SU-DHL-6 (cell line): ENCODE results near the gene PLD1.

Experiments used
- H2AFZ ChIP-seq: fragments of 200-600 bp; sonication (generic); 2 replicates; pipeline ENCODE4 v1.6.1; 2014; ENCODE audit warnings: low read depth, mild to moderate bottlenecking, moderate library complexity, mixed read lengths, antibody characterized with exemption, low read length; ENCODE audit not compliant: severe bottlenecking
- H3F3A ChIP-seq: fragments of 200-600 bp; shearing (Covaris generic); 2 replicates; pipeline ENCODE4 v1.6.0; 2016; ENCODE audit warnings: antibody characterized with exemption, mild to moderate bottlenecking; ENCODE audit not compliant: insufficient read depth
- H3K27ac ChIP-seq: fragments of 200-600 bp; sonication (generic); 2 replicates; pipeline ENCODE4 v1.5.1; 2016; ENCODE audit warnings: low read depth, mild to moderate bottlenecking, low read length, moderate library complexity, mixed read lengths
- H3K27me3 ChIP-seq: fragments of 200-600 bp; sonication (generic), shearing (Covaris generic); 2 replicates; pipeline ENCODE4 v1.6.0; 2014; ENCODE audit warnings: mild to moderate bottlenecking, low read length
- H3K36me3 ChIP-seq: fragments of 200-600 bp; sonication (generic); 2 replicates; pipeline ENCODE4 v1.6.1; 2014; ENCODE audit warnings: mild to moderate bottlenecking, low read length, mixed read lengths
- H3K4me2 ChIP-seq: fragments of 300-600, 200-600 bp; shearing (Covaris generic), sonication (generic); 2 replicates; pipeline ENCODE4 v1.6.0; 2014; ENCODE audit warnings: low read length, low read depth, mild to moderate bottlenecking; ENCODE audit not compliant: poor library complexity, severe bottlenecking
- H3K4me3 ChIP-seq: fragments of 200-600 bp; sonication (generic); 2 replicates; pipeline ENCODE4 v1.5.1; 2014; ENCODE audit warnings: antibody characterized with exemption, low read length, mild to moderate bottlenecking, mixed read lengths; ENCODE audit not compliant: insufficient read depth, poor library complexity, severe bottlenecking
- H3K79me2 ChIP-seq: fragments of 200-600 bp; sonication (generic); 2 replicates; pipeline ENCODE4 v1.6.1; 2014; ENCODE audit warnings: mild to moderate bottlenecking, low read length, moderate library complexity; ENCODE audit not compliant: insufficient read depth
- H3K9ac ChIP-seq: fragments of 200-600 bp; sonication (generic); 2 replicates; pipeline ENCODE4 v1.7.0; 2014; ENCODE audit warnings: mild to moderate bottlenecking, low read length
- H3K9me2 ChIP-seq: fragments of 200-600 bp; sonication (generic); replicated peaks from 2 replicates; pipeline ENCODE4 v1.6.1; 2014; ENCODE audit warnings: low read length; ENCODE audit not compliant: insufficient read depth
- H3K9me3 ChIP-seq: fragments of 200-600 bp; sonication (generic); 2 replicates; pipeline ENCODE4 v1.6.1; 2014; ENCODE audit warnings: low read length, mixed read lengths; ENCODE audit not compliant: insufficient read depth
- H4K20me1 ChIP-seq: fragments of 200-600 bp; sonication (generic); 2 replicates; pipeline ENCODE4 v1.6.1; 2014; ENCODE audit warnings: low read depth, mild to moderate bottlenecking, antibody characterized with exemption, low read length, moderate library complexity, mixed read lengths
- EZH2phosphoT487 ChIP-seq: fragments of 200-600 bp; sonication (generic), shearing (Covaris generic); conservative IDR thresholded peaks from 2 replicates; pipeline ENCODE4 v1.6.1; 2018; ENCODE audit warnings: mild to moderate bottlenecking, antibody characterized with exemption, low read length, moderate library complexity, mixed read lengths
- TF ChIP-seq, protein P1 (sequence below): fragments of 200-600 bp; sonication (generic); IDR thresholded peaks from one replicate; pipeline ENCODE4 v1.5.1; 2017; ENCODE audit warnings: antibody characterized with exemption, mild to moderate bottlenecking, low read length, moderate library complexity; ENCODE audit not compliant: insufficient read depth, poor library complexity, severe bottlenecking

Gene PLD1

GRCh38 chr3:171673951-171674350 is 136.3 kb downstream of the PLD1 start:
- Histone ChIP-seq H3K9me2 (no peaks in the 10 kb centered on the region), H3K27me3 (no peaks in the 10 kb centered on the region), H3K79me2 (no peaks in the 10 kb centered on the region), H2AFZ (no peak overlapping the region), H3K9ac (no peak overlapping the region), H3K4me2 (no peak overlapping the region), H3K9me3 (no peaks in the 10 kb centered on the region), H4K20me1 (no peaks in the 10 kb centered on the region), H3K4me3 (no peak overlapping the region), H3F3A (no peaks in the 10 kb centered on the region), H3K27ac (no peak overlapping the region), H3K36me3 (no peaks in the 10 kb centered on the region)
- no peak for TF ChIP-seq EZH2phosphoT487
- TF ChIP-seq, protein P1, sequence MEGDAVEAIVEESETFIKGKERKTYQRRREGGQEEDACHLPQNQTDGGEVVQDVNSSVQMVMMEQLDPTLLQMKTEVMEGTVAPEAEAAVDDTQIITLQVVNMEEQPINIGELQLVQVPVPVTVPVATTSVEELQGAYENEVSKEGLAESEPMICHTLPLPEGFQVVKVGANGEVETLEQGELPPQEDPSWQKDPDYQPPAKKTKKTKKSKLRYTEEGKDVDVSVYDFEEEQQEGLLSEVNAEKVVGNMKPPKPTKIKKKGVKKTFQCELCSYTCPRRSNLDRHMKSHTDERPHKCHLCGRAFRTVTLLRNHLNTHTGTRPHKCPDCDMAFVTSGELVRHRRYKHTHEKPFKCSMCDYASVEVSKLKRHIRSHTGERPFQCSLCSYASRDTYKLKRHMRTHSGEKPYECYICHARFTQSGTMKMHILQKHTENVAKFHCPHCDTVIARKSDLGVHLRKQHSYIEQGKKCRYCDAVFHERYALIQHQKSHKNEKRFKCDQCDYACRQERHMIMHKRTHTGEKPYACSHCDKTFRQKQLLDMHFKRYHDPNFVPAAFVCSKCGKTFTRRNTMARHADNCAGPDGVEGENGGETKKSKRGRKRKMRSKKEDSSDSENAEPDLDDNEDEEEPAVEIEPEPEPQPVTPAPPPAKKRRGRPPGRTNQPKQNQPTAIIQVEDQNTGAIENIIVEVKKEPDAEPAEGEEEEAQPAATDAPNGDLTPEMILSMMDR: no peak

DNA sequence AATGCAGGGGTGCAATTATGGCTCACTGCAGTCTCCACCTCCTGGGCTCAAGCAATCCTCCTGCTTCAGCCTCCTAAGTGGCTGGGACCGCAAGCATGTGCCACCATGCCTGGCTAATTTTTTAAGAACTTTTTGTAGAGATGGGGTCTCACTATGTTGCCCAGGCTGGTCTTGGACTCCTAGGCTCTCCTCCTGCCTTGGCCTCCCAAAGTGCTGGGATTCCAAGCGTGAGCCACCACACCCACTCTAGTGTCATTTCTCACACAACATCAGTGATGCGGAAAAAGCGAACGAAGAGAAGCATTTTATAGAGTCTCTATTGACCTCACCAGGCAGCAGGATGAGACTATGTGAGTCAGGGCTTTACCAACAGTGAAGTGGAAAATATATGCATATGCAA is 137.7 kb downstream of the PLD1 start:
- no peak overlapping the region for H2AFZ ChIP-seq
- H3K9me2 ChIP-seq: no peaks in the 10 kb centered on the region
- no peak for TF ChIP-seq EZH2phosphoT487
- TF ChIP-seq, protein P1: no peak
- no peaks in the 10 kb centered on the region for H3F3A ChIP-seq
- no peak overlapping the region for H3K9ac ChIP-seq
- no peak overlapping the region for H3K4me2 ChIP-seq
- H3K27ac ChIP-seq: no peak overlapping the region
- no peaks in the 10 kb centered on the region for H3K27me3 ChIP-seq
- no peak overlapping the region for H3K4me3 ChIP-seq
- no peaks in the 10 kb centered on the region for H3K36me3 ChIP-seq
- no peaks in the 10 kb centered on the region for H3K79me2 ChIP-seq
- no peaks in the 10 kb centered on the region for H3K9me3 ChIP-seq
- H4K20me1 ChIP-seq: no peaks in the 10 kb centered on the region

GRCh38 chr3:171672124-171672523 is 138.2 kb downstream of the PLD1 start:
- Histone ChIP-seq H3K36me3 (no peaks in the 10 kb centered on the region), H4K20me1 (no peaks in the 10 kb centered on the region)

More at GRCh38 chr3:171672124-171672523, 138.2 kb downstream of the PLD1 start:
- no peaks in the 10 kb centered on the region for H3K79me2 ChIP-seq
- no peak overlapping the region for H2AFZ ChIP-seq
- H3K4me2 ChIP-seq: no peak overlapping the region
- H3K9me2 ChIP-seq: no peaks in the 10 kb centered on the region
- H3F3A ChIP-seq: no peaks in the 10 kb centered on the region
- TF ChIP-seq, protein P1: no peak
- no peak for TF ChIP-seq EZH2phosphoT487
- no peak overlapping the region for H3K4me3 ChIP-seq
- no peaks in the 10 kb centered on the region for H3K27me3 ChIP-seq
- H3K9ac ChIP-seq: no peak overlapping the region
- H3K9me3 ChIP-seq: no peaks in the 10 kb centered on the region
- H3K27ac ChIP-seq: no peak overlapping the region
